Mammary epithelial cell (primary cell): ENCODE measurements around the gene ALS2CL.

Experiments used
- CTCF ChIP-seq, 2 donors: IDR thresholded peaks in 1 of 2; conservative IDR thresholded peaks in 1 of 2; 2 replicates each; pipeline ENCODE4 v1.5.1; 2011 to 2012; ENCODE audit warnings: inconsistent platforms in 2 of 2, low read length in 2 of 2, mild to moderate bottlenecking in 2 of 2, control low read depth in 1 of 2, low read depth in 1 of 2; ENCODE audit not compliant: insufficient read depth in 1 of 2; ENCODE audit errors: extremely low read depth in 1 of 2
- EZH2 ChIP-seq: IDR thresholded peaks from 2 replicates; pipeline ENCODE4 v1.6.1; 2012; ENCODE audit warnings: low read length, inconsistent platforms, borderline replicate concordance

- no peak for TF ChIP-seq EZH2
- no peak for TF ChIP-seq CTCF (conservative IDR thresholded peaks at IDR 0.05 in 1 of 2, IDR thresholded peaks at IDR 0.05 in 1 of 2; ENCODE audit: extremely low read depth in 1 of 2, insufficient read depth in 1 of 2, low read depth in 1 of 2, low read length in 2 of 2)
Measured at GRCh38 chr3:46715507-46716175, 22.2 kb upstream of the ALS2CL start.
